Parathyroid adenoma (tissue), 2 donors: ENCODE results near the gene SLC22A23.

Experiments
- H2AFZ ChIP-seq: fragments of 300-600 bp; sonication (generic); one replicate; pipeline ENCODE4 v1.7.0; 2017; ENCODE audit warnings: antibody characterized with exemption, mild to moderate bottlenecking
- H3K27ac ChIP-seq: fragments of 300-600 bp; sonication (generic); one replicate; pipeline ENCODE4 v1.7.0; 2017
- H3K27me3 ChIP-seq: fragments of 300-600 bp; sonication (generic); one replicate; pipeline ENCODE4 v1.7.0; 2017; ENCODE audit warnings: low read length; ENCODE audit not compliant: control insufficient read depth, insufficient read depth
- H3K36me3 ChIP-seq: fragments of 300-600 bp; sonication (generic); one replicate; pipeline ENCODE4 v1.7.0; 2017; ENCODE audit warnings: low read length; ENCODE audit not compliant: control insufficient read depth, insufficient read depth
- H3K4me1 ChIP-seq: fragments of 300-600 bp; sonication (generic); one replicate; pipeline ENCODE4 v1.7.0; 2017; ENCODE audit warnings: control low read depth
- H3K4me2 ChIP-seq: fragments of 300-600 bp; sonication (generic); one replicate; pipeline ENCODE4 v1.7.0; 2017; ENCODE audit warnings: low read length
- H3K4me3 ChIP-seq: fragments of 300-600 bp; sonication (generic); one replicate; pipeline ENCODE4 v1.7.0; 2017; ENCODE audit warnings: low read depth, low read length
- H3K79me2 ChIP-seq: fragments of 300-600 bp; sonication (generic); one replicate; pipeline ENCODE4 v1.7.0; 2017; ENCODE audit warnings: control low read depth
- H3K9ac ChIP-seq: fragments of 300-600 bp; sonication (generic); one replicate; pipeline ENCODE4 v1.7.0; 2017; ENCODE audit warnings: mild to moderate bottlenecking
- H3K9me3 ChIP-seq: fragments of 300-600 bp; sonication (generic); one replicate; pipeline ENCODE4 v1.7.0; 2017; ENCODE audit warnings: low read length; ENCODE audit not compliant: control insufficient read depth
- CTCF ChIP-seq: fragments of 300-600 bp; sonication (generic); IDR thresholded peaks from one replicate; pipeline ENCODE4 v1.7.0; 2017; ENCODE audit warnings: antibody characterized with exemption, mild to moderate bottlenecking
- donor health status: primary hyperparathyroidism.

Gene SLC22A23

DNA sequence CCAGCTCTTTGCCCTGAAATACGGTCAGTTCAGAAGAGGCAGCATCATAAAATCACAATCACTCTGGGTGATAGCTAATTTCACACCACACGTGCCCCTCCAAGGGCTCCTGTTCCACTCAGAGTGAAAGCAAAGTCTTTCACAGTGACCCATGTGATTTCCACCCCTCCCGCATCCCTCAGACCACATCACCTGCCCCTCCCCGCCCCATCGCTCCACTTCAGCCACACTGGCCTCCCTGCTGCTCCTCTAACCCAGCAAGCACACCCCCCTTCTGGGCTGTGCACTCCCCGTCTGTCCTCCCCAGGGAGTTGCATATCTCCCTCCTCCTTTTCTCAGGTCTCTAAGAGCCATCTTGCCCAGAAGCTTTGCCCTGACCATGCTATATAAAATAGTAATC lies 123.6 kb downstream of the SLC22A23 start:
- peaks cover 30% of the 10 kb centered on the region for H3K79me2 ChIP-seq
- H3K36me3 ChIP-seq = no peaks in the 10 kb centered on the region
- H3K27me3 ChIP-seq = no peaks in the 10 kb centered on the region
- no peak overlapping the region for H3K27ac ChIP-seq
- no peak overlapping the region for H3K4me2 ChIP-seq
- H3K9me3 ChIP-seq = no peaks in the 10 kb centered on the region
- no peak for TF ChIP-seq CTCF
- H3K4me1 ChIP-seq = peaks cover 10% of the 10 kb centered on the region
- H3K9ac ChIP-seq = no peak overlapping the region
- no peak overlapping the region for H3K4me3 ChIP-seq
- no peak overlapping the region for H2AFZ ChIP-seq

GRCh38 chr6:3331971-3332370 lies 124.9 kb downstream of the SLC22A23 start:
- no peak overlapping the region for H3K4me3 ChIP-seq
- peaks cover 30% of the 10 kb centered on the region for H3K79me2 ChIP-seq
- no peaks in the 10 kb centered on the region for H3K36me3 ChIP-seq
- peaks cover 10% of the 10 kb centered on the region for H3K4me1 ChIP-seq
- no peaks in the 10 kb centered on the region for H3K9me3 ChIP-seq
- H3K27me3 ChIP-seq = no peaks in the 10 kb centered on the region
- no peak for TF ChIP-seq CTCF
- H3K4me2 ChIP-seq = no peak overlapping the region
- no peak overlapping the region for H2AFZ ChIP-seq
- H3K27ac ChIP-seq = no peak overlapping the region
- H3K9ac ChIP-seq = no peak overlapping the region

- H2AFZ ChIP-seq = no peak overlapping the region
- no peak overlapping the region for H3K27ac ChIP-seq
- H3K4me3 ChIP-seq = no peak overlapping the region
- H3K4me2 ChIP-seq = no peak overlapping the region
- H3K27me3 ChIP-seq = no peaks in the 10 kb centered on the region
- H3K36me3 ChIP-seq = no peaks in the 10 kb centered on the region
- peaks cover 30% of the 10 kb centered on the region for H3K79me2 ChIP-seq
- H3K9me3 ChIP-seq = no peaks in the 10 kb centered on the region
- no peak for TF ChIP-seq CTCF
- H3K9ac ChIP-seq = no peak overlapping the region
- peaks cover 10% of the 10 kb centered on the region for H3K4me1 ChIP-seq
Measured at GRCh38 chr6:3331494-3331893, 125.4 kb downstream of the SLC22A23 start.

- TF ChIP-seq CTCF = no peak
- H3K4me3 ChIP-seq = no peak overlapping the region
- no peak overlapping the region for H3K27ac ChIP-seq
- H3K4me2 ChIP-seq = no peak overlapping the region
- H3K79me2 ChIP-seq = peaks cover 27% of the 10 kb centered on the region
- H3K9me3 ChIP-seq = no peaks in the 10 kb centered on the region
- no peak overlapping the region for H2AFZ ChIP-seq
- H3K36me3 ChIP-seq = no peaks in the 10 kb centered on the region
- H3K27me3 ChIP-seq = no peaks in the 10 kb centered on the region
- peaks cover 9% of the 10 kb centered on the region for H3K4me1 ChIP-seq
- H3K9ac ChIP-seq = no peak overlapping the region
Measured at GRCh38 chr6:3330199-3330598, 126.7 kb downstream of the SLC22A23 start.

GRCh38 chr6:3329393-3330051 lies 127.3 kb downstream of the SLC22A23 start:
- H3K79me2 ChIP-seq = peaks cover 29% of the 10 kb centered on the region
- TF ChIP-seq CTCF = no peak
- no peak overlapping the region for H3K4me2 ChIP-seq
- H3K9ac ChIP-seq = no peak overlapping the region
- H3K4me1 ChIP-seq = peaks cover 6% of the 10 kb centered on the region
- no peaks in the 10 kb centered on the region for H3K9me3 ChIP-seq
- H3K27me3 ChIP-seq = no peaks in the 10 kb centered on the region
- no peak overlapping the region for H2AFZ ChIP-seq
- H3K4me3 ChIP-seq = no peak overlapping the region
- H3K36me3 ChIP-seq = no peaks in the 10 kb centered on the region
- H3K27ac ChIP-seq = no peak overlapping the region
